Measurements from ENCODE around the gene CCNY. TPM values are rescaled to one million over a fixed set of nuclear protein-coding genes. Genes with fewer than 3 reads are reported as not detected.
"Not testable (repeated sequence)": the region's sequence is repeated elsewhere in the genome, so short reads cannot be mapped to it uniquely, and the experiment has no call there.

CCNY gene
- total RNA-seq, 4 donors from 2014 or later, result 22.4 to 35.1 (median 29.9) TPM

DNA sequence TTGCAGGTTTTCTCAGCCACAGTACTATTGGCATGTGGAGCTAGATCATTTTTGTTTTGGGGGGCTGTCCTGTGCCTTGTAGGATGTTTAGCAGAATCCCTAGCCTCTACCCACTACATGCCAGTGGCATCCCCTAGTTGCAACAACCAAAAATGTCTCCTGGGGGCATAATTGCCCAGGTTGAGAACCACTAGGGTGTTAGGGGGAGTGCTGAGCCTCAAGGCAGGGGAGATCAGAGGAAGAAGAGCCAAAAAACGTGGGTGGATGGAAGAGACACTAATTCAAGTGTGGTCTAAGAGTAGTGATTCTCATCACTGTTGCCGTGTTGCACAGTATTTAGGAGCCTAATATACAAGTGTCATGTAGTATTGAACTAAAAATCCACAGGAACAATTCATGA, 31.7 kb upstream of the CCNY start:
- Histone ChIP-seq H3K9me3 (no peaks in the 10 kb centered on the region), H3K36me3 (no peaks in the 10 kb centered on the region), H3K4me1 (peaks cover 13% of the 10 kb centered on the region), H3K27me3 (no peaks in the 10 kb centered on the region), H3K4me3 (no peak overlapping the region), H3K27ac (no peak overlapping the region)
- DNase-seq (ENCODE audit: low spot score in 2 of 2), result no peak
- no peak for TF ChIP-seq EP300 (IDR thresholded peaks at IDR 0.05)
- 54% methylated on average over 2 of the region's 2 CpGs for WGBS

DNA sequence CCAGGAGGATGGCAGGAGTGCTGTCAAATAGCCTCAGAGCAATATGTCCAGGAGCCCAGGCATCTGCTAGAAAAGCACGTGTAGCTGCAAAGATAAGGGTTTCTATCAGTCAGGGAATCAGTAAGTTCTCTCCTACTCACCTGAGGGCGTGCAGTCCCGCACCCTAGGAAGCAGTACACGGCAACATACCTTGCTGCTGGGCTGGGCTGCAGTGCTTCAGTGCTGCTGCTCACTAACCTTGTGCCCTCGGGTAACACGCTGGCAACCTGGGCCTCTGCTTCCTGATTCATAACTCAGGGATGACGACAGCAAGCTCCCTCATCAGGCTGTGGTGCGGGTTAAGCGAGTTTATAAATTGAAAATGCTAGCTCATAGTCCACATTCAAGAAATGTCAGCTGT, 29.5 kb upstream of the CCNY start:
- H3K36me3 ChIP-seq, result no peaks in the 10 kb centered on the region
- no peak overlapping the region for H3K27ac ChIP-seq
- DNase-seq (ENCODE audit: low spot score in 2 of 2), result peak in 1 of 2 donors; percentile 74
- H3K27me3 ChIP-seq, result no peaks in the 10 kb centered on the region
- 33% methylated on average over 9 of the region's 9 CpGs for WGBS
- TF ChIP-seq, protein P1, sequence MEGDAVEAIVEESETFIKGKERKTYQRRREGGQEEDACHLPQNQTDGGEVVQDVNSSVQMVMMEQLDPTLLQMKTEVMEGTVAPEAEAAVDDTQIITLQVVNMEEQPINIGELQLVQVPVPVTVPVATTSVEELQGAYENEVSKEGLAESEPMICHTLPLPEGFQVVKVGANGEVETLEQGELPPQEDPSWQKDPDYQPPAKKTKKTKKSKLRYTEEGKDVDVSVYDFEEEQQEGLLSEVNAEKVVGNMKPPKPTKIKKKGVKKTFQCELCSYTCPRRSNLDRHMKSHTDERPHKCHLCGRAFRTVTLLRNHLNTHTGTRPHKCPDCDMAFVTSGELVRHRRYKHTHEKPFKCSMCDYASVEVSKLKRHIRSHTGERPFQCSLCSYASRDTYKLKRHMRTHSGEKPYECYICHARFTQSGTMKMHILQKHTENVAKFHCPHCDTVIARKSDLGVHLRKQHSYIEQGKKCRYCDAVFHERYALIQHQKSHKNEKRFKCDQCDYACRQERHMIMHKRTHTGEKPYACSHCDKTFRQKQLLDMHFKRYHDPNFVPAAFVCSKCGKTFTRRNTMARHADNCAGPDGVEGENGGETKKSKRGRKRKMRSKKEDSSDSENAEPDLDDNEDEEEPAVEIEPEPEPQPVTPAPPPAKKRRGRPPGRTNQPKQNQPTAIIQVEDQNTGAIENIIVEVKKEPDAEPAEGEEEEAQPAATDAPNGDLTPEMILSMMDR (IDR thresholded peaks at IDR 0.05), result no peak
- no peak for TF ChIP-seq EP300 (IDR thresholded peaks at IDR 0.05)
- TF ChIP-seq POLR2AphosphoS5 (IDR thresholded peaks at IDR 0.05), result no peak
- TF ChIP-seq POLR2A (IDR thresholded peaks at IDR 0.05), result no peak
- H3K4me3 ChIP-seq, result no peak overlapping the region
- H3K4me1 ChIP-seq, result peaks cover 13% of the 10 kb centered on the region
- no peaks in the 10 kb centered on the region for H3K9me3 ChIP-seq

DNA sequence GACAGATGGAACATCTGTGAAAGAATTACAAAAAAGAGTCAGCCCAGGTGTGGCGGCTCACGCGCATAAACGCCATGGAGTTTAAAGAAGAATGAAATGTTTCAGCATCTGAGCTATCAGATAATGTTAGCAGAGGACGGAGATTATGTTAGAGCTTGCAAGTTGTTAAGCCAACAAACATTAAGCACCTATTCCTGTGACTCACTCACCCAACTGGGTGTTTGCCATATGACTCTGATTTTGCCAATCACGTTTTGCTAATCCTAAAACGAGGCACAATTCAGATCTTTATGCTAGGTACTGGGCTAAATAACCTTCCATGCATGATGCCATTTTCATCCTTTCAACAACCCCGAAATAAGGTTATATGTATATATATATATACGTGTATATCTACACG, 29.0 kb upstream of the CCNY start:
- no peak for TF ChIP-seq POLR2A (IDR thresholded peaks at IDR 0.05)
- TF ChIP-seq, protein P1 (IDR thresholded peaks at IDR 0.05), result no peak
- TF ChIP-seq POLR2AphosphoS5 (IDR thresholded peaks at IDR 0.05), result no peak
- no peak for TF ChIP-seq EP300 (IDR thresholded peaks at IDR 0.05)
- no peak overlapping the region for H3K4me3 ChIP-seq
- no peaks in the 10 kb centered on the region for H3K27me3 ChIP-seq
- H3K4me1 ChIP-seq, result peaks cover 13% of the 10 kb centered on the region
- H3K9me3 ChIP-seq, result no peaks in the 10 kb centered on the region
- WGBS, result 64% methylated on average over 10 of the region's 10 CpGs
- no peaks in the 10 kb centered on the region for H3K36me3 ChIP-seq
- no peak for DNase-seq (ENCODE audit: low spot score in 2 of 2)
- H3K27ac ChIP-seq, result no peak overlapping the region

DNA sequence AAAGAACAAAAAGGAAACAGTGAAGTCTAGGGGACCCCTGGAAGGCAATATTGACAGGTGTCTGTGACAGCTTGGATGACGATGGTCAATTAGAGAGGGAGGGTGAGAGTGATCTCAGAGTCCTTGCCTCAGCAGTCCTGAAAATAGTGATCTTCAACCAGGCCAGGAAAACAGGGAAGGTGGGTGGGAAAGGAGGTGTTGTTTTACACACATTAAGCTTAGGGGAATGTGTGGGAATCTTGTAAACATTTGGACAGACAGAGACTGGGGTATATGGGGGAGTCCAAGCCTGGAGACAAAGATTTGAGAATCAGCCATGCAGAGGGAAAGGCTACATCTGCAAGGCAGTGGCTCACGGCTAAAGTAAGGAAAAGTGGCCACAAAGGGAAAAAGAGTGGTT, 27.5 kb upstream of the CCNY start:
- no peak for TF ChIP-seq EP300 (IDR thresholded peaks at IDR 0.05)
- TF ChIP-seq, protein P1 (IDR thresholded peaks at IDR 0.05), result no peak
- TF ChIP-seq POLR2AphosphoS5 (IDR thresholded peaks at IDR 0.05), result no peak
- TF ChIP-seq POLR2A (IDR thresholded peaks at IDR 0.05), result no peak
- Histone ChIP-seq H3K9me3 (no peaks in the 10 kb centered on the region), H3K4me1 (peaks cover 13% of the 10 kb centered on the region), H3K4me3 (no peak overlapping the region), H3K27ac (no peak overlapping the region), H3K36me3 (no peaks in the 10 kb centered on the region), H3K27me3 (no peaks in the 10 kb centered on the region)
- WGBS, result 54% methylated on average over 2 of the region's 2 CpGs
- no peak for DNase-seq (ENCODE audit: low spot score in 2 of 2)

DNA sequence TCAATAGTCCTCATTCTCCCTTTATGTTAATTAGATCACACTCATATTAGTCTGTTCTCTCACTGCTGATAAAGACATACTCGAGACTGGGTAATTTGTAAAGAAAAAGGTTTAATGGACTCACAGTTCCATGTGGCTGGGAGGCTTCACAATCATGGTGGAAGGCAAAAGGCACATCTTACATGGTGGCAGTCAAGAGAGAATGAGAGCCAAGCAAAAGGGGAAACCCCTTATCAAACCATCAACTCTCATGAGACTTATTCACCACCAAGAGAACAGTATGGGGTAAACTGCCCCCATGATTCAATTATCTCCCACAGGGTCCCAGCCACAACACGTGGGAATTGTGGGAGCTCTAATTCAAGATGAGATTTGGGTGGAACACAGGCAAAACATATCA, 22.2 kb upstream of the CCNY start:
- not testable (repeated sequence) for H3K9me3 ChIP-seq; H3K27me3 ChIP-seq; H3K4me3 ChIP-seq; H3K36me3 ChIP-seq; H3K4me1 ChIP-seq; DNase-seq (ENCODE audit: low spot score in 2 of 2); H3K27ac ChIP-seq
- WGBS, result 88% methylated on average over 2 of the region's 2 CpGs

DNA sequence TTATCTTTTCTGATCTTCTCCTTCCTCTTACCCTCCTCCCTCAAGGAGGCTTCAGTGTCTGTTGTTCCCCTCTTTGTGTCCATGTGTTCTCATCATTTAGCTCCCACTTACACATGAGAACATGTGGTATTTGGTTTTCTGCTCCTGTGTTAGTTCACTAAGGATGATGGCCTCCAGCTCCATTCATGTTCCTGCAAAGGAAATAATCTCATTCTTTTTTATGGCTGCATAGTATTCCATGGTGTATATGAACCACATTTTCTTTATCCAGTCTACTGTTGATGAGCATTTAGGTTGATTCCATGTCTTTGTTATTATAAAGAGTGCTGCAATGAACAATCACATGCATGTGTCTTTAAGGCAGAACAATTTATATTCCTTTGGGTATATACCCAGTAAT, 21.1 kb upstream of the CCNY start:
- not testable (repeated sequence) for H3K36me3 ChIP-seq; DNase-seq (ENCODE audit: low spot score in 2 of 2); H3K27me3 ChIP-seq; H3K27ac ChIP-seq; H3K9me3 ChIP-seq; H3K4me1 ChIP-seq; H3K4me3 ChIP-seq

DNA sequence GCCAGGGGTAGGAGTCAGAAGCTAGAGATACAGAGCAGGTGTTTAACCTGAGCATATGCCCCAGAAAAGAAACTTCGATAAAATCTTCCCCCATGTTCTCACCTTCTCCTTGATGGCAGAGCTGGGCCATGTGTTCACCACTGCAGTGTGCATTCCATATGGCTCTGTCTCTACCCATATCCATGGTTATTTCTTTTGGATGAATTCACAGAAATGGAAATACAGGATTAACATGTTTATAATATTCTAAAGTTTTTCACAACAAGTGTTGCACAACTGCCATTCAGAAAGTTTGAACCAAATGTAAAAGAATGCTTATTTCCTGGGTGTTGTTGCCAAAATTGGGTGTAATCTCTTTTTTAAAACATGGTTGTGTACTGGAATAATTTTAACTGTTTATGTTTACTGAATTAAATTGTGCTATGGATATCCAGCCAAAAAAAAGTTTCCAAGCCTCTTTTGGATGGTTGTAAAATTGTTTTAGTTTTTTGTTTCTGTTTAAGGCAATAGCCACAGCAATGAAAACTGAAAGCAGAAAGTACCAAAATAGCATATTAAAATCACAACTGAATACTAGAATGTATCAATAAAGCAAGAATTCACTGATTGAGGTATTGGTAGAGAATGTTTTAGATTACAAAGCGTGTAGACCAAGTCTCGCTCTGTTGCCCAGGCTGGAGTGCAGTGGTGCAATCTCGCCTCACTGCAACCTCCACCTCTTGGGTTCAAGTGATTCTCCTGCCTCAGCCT, 19.9 kb upstream of the CCNY start:
- H3K4me3 ChIP-seq, result no peak overlapping the region
- no peaks in the 10 kb centered on the region for H3K9me3 ChIP-seq
- no peaks in the 10 kb centered on the region for H3K4me1 ChIP-seq
- WGBS, result 91% methylated on average over 4 of the region's 4 CpGs
- H3K27me3 ChIP-seq, result no peaks in the 10 kb centered on the region
- H3K36me3 ChIP-seq, result peaks cover 5% of the 10 kb centered on the region
- H3K27ac ChIP-seq, result no peak overlapping the region
- no peak for DNase-seq (ENCODE audit: low spot score in 2 of 2)
- no peak for TF ChIP-seq EP300 (IDR thresholded peaks at IDR 0.05)
- TF ChIP-seq POLR2A (IDR thresholded peaks at IDR 0.05), result no peak
- no peak for TF ChIP-seq POLR2AphosphoS5 (IDR thresholded peaks at IDR 0.05)
- TF ChIP-seq, protein P1 (IDR thresholded peaks at IDR 0.05), result no peak

All from suprapubic skin (tissue), 4 donors.